NCI-H1417 (cell line): ENCODE measurements around the gene ATP8A2.
"Not testable (repeated sequence)": the region's sequence is repeated elsewhere in the genome, so short reads cannot be mapped to it uniquely, and the experiment has no call there.

Experiments
- DNase-seq, 3 experiments: peaks; one replicate each; lab custom pipeline; 2025; lab: John Stamatoyannopoulos, UW

Gene ATP8A2

GRCh38 chr13:25463496-25463895, 91.7 kb downstream of the ATP8A2 start:
- DNase-seq, result no peak

GRCh38 chr13:25466880-25467279, 95.1 kb downstream of the ATP8A2 start:
- DNase-seq, result no peak

DNA sequence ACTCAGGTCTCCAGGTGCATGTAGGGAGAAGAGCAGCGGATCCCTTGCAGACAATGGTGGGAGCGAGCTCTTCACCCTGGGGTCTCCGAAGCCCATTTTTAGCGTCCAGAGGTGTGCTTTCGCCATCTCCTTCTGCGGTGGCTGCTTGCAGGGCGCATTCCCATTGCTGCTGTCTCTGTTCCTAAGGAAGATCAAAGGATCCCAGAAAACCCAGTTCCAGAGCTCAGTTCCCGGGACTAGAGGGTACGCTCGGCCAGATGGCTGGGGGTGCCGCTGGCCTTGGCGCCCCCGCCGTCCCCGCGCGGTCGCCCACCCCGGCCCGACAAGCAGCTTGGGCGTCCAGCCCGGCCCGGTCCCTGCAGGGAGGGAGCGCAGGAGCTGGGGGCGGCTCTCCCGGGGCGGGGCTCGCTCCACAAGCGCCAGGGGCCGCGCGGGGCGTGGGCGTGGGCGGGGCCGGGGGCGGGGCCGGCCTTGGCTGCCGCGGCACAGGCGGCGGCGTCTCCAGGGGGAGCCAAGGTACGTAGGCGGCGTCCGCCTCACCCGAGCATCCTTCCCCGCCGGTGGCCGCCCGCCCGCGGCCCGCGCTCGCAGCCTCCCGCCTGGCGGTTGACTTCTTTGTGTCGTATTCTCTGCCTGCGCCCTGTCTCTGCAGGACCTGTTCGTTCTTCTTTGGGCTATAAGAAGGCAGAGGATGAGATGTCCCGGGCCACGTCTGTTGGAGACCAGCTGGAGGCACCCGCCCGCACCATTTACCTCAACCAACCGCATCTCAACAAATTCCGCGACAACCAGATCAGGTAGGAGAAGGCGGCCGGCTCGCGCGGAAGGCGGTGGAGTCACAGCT, 96.8 kb downstream of the ATP8A2 start:
- peak; percentile 59 to 83 (median 80) for DNase-seq

DNA sequence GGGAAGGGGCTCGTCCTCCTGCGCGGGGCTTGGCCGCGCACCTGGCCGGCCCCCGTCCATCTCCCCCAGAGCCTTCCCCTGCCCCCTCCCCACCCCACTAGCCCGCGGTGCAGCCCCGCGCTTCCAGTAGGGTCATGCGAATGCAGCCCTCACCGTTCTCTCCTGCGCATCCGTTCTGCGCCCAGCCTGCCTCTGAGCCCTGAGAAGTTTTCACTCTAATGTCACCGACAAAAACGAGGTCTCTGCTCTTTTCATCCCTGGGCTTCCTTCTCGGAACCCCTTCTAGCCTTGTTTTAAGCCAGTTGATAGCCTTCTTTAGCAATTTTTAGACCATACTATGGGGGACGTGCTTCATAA, 97.4 kb downstream of the ATP8A2 start:
- DNase-seq, result no peak

- DNase-seq, result no peak
Observed at GRCh38 chr13:25473864-25474263, 102.1 kb downstream of the ATP8A2 start.

- no peak for DNase-seq
Observed at GRCh38 chr13:25478186-25478585, 106.4 kb downstream of the ATP8A2 start.

- DNase-seq, result peak; percentile 69 to 85 (median 72)
Observed at GRCh38 chr13:25489238-25489637, 117.5 kb downstream of the ATP8A2 start.

- peak in 2 of 3 experiments; percentile 22 to 53 for DNase-seq
Observed at GRCh38 chr13:25490236-25490635, 118.5 kb downstream of the ATP8A2 start.

- peak in 2 of 3 experiments; percentile 30 to 55 for DNase-seq
Observed at GRCh38 chr13:25493931-25494640, 122.3 kb downstream of the ATP8A2 start.

DNA sequence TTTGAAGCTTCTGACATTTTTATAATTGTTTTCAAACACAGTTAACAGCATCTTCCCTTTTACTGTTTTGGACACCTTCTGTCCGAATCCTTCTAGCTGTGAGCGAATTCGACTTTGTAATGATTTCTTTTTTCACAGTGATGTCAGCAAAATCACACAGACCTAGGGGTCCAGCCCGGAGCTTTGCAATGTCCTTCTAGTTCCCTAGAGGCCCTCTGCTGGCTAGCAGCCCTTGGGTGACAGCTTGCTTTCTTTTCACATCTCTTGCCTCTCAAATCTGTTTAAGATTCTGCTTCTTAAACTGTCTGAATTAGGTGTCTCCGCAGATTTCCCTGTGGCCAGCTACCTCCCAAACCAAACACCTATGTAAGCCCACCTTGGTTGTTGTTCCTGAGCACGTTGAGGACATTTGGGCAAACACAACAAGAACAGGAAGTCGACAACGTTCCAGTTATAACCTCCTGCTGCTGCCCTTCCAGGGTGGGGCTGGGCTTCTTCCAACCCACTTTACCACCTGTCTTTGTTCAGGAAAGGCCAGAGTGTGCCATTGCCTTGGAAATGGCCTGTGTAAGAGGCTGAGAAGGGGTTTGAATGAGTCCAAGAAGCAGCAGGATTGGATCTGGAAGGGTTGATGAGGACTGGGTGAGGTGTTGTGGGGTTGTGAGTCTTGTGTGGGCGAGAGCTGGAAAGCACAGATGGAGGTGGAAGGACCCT, 123.1 kb downstream of the ATP8A2 start:
- peak; percentile 64 to 85 (median 82) for DNase-seq

DNA sequence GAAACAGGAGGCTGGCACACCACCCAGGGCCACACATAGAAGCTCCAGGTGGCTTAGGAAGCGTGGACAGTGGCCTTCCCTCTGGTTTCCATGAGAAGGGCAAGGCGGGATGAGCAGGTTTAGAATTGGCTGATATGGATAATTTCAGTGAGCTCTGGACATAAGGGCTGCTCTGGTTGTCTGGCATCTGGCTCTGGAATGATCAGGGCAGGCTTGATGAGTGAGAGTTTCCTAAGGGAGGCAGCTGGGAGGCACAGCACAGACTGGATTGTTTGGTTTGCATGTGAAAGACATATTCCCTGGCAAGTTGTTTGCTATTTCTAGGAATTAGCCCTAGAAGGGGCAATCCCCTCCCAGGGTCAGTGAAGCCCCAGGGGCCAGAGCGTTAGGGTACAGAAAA, 129.5 kb downstream of the ATP8A2 start:
- DNase-seq, result no peak

DNA sequence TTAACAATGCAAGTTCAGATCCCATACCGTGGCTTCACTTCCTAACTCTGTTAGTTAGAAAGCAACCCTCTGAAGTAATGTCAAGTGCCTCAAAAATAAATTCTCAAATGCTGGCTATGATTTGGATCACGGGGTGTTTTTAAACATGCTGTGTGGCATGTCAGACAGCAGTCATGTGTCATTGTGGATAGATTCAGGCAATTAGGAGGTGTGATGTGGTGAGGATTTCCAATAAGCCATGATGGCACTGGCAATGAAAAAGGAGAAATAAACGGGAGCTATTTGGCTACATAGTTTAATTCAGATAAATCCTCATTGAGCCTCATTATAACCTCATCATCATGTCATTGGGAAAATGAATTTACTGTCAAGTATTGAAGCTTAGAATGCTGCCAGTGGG, 130.3 kb downstream of the ATP8A2 start:
- DNase-seq, result no peak

- no peak for DNase-seq
Observed at GRCh38 chr13:25502551-25502950, 130.8 kb downstream of the ATP8A2 start.

- DNase-seq, result no peak
Observed at GRCh38 chr13:25503856-25504255, 132.1 kb downstream of the ATP8A2 start.

DNA sequence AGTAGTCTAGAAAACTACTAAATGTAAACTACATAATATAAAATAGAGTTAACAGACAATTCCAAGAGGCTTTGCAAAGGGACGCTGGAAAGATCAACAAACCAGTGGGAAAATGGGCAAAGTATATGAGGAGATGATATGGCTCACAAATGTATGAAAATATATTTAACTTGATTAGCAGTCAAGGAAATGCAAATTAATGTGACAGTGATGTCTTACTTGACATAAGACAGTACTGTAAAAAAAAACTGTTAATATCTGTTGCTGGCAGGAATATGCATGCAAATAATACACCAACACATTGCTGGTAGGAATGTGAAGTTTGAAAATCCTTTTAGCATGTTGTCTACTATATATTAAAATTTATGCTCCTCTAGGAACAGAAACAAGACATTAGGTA, 136.1 kb downstream of the ATP8A2 start:
- DNase-seq, result no peak

GRCh38 chr13:25513060-25513459, 141.3 kb downstream of the ATP8A2 start:
- not testable (repeated sequence) for DNase-seq

DNA sequence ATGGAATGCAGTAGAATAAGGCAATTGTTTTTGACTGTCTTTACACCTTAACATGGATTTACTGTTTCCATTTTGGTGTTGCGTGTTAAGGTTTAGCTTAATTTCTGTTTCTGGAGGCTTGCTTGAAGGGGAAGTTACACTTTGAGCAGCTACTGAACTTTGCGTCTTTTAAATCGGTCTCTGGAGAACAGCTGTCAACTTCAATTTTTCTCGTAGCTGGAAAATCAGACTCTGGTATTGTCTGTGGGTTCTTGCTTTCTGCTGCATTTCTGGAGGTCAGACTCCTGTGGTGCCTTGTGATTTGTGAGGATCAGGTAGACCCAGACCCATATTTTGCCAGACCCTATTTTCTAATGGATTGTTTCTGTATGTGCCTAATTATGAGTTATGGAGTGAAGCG, 146.7 kb downstream of the ATP8A2 start:
- DNase-seq, result no peak

DNA sequence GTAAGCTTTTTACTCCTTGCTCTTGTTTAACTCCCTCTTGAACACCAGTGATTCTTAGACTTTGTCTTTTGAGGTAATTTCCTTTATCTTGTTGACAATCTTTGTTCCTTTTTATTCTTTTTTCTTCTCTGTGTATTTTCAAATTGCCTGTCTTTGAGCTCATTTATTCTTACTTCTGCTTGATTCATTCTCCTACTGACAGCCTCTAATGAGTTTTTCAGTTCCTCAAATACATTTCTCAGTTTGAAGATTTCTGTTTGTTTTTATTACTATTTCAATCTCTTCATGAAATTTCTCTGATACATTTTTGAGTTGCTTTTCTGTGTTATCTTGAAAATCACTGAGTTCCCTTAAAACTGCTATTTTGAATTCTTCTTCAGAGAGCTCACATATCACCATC, 154.1 kb downstream of the ATP8A2 start:
- no peak for DNase-seq

DNA sequence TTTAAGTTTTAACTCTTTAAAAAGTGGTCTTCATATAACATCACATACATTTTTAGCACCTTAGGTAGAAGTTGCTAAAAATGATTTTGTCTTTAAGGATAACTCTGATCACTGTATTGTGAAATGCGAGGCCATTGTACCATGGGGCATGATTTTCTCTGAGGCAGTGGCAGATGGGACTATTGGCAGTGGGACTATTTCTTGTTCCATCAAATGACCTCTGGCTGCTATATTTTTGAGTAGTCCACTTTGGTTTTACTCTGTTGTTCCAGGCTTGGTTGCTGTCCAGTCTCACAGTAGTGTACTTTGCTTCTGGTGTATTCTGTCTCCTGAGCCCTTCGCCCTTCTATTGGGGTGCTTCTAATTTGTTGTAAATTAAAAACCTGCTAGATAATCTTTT, 156.5 kb downstream of the ATP8A2 start:
- DNase-seq, result no peak

GRCh38 chr13:25529425-25529824, 157.7 kb downstream of the ATP8A2 start:
- DNase-seq, result no peak

- no peak for DNase-seq
Observed at GRCh38 chr13:25538276-25538675, 166.5 kb downstream of the ATP8A2 start.

DNA sequence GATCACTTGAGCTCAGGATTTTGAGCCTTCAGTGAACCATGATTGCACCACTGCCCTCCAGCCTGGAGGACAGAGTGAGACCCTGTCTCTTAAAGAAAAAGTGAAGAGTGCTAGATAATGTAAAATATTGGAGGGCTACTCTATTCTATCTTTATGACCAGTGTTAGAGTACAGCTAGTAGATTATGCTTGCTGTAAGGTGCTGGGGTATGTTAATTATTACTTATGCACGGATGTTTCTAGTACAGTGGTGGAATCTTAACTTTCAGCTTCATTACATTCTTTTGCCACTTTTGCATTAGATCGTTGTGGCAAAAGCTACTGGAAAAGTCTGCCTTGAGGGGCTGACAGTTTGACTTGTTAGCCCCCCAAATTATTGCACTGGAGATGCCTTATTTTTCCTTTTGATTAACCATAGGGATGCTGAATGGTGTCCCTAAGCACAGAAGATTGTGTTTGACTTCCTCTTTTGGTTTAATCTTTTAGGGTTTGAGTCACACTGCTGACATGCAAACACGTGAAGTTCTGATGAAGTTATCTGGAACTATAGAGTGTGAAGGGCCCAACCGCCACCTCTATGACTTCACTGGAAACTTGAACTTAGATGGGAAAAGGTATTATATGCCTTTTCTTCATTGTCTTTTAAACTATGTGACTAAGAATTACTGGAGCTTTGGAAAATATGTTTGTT, 169.8 kb downstream of the ATP8A2 start:
- no peak for DNase-seq
